ENCODE measurements around the gene PTCD2. TPM values are rescaled to one million over a fixed set of nuclear protein-coding genes. Genes with fewer than 3 reads are reported as not detected.

The PTCD2 gene, protein sequence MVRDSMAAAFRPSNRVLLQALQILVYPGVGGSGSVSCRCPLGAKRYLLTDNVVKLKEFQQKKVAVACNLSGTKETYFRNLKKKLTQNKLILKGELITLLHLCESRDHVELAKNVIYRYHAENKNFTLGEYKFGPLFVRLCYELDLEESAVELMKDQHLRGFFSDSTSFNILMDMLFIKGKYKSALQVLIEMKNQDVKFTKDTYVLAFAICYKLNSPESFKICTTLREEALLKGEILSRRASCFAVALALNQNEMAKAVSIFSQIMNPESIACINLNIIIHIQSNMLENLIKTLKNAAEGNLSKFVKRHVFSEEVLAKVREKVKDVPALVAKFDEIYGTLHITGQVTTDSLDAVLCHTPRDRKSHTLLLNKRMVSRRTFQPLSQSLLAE
- total RNA-seq (2014; rRNA removed; shearing (Covaris generic)): 15.9 and 20.3 TPM in 2 replicates

DNA sequence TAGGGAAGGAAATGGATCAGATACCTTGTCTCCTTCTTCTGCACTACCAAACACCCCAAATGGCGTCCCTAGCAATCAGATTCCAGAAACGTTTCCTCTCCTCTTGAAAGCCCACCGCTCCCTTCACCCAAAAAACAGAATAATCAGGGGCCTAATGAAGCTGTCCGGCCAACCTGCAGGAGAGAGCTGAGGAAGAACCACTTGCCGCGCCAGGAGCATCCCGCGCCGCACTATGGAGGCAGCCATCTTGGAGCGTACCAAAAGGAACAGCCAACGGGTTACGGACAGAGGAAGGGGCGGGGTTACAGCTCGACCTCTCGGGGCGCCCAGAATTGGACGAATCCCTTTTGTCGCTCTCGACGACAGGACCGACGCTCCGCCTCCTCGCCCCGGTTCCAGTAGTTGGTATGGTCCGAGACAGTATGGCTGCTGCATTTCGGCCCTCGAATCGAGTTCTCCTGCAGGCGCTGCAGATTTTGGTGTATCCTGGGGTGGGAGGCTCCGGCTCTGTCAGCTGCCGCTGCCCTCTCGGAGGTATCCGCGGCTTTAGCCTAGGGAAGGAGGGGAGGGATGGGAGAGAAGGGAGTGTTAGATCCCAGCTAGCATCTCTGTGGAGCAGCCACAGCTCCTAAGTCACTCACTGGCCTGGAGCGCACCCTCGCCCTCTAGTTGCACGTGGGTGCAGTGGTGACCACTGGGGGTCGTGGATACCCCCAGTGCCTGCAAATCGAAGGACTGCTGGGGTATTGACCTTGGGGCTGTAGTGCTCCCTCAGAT, at the start of gene PTCD2, which contains the start of gene MRPS27:
TSS of gene PTCD2 (plus strand) at position 398 of the 777 bp plus-strand sequence. CDS start at position 408, 10 bp downstream.
TSS of gene MRPS27 (minus strand) at position 265 of the 777 bp plus-strand sequence. CDS start at position 246, 19 bp downstream.
- DNase-seq (ENCODE audit: low read depth): peak; percentile 99

DNA sequence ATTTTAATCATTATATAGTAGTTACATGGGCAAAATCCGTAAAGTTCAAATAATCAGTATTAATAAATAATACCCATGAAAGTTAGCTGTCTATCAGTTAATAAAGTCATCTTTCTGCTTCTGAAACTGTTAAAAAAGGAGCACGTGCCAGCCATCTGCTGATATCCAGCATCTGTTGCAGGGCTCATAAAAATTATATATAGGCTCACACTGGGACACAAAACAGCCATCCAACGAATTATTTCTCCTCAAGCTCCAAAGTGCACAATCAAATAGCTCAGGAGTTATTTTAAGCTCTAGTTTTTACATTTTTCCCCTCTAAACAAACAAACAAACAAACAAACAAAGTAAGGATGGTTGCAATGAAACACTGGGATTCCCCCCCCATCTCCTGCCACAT, 48.5 kb upstream of the PTCD2 start:
- no peak for DNase-seq (ENCODE audit: low read depth)

DNA sequence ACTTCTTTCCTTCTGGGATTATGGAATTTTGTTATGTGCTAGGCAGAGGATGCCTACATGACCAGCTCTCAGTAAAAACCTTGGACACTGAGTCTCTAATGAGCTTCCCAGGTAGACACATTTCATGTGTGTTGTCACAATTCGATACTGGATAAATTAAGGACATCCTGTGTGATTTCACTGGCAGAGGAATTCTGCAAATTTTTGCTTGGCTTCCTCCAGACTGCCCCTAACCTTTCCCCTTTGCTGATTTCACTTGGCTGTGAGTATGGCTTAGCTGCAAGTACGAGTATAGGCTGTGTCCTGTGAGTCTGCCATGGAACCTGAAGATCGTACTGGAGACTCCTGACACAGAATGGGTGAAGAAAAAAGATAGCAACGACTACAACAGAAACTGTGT, 47.8 kb upstream of the PTCD2 start:
- no peak for DNase-seq (ENCODE audit: low read depth)

DNA sequence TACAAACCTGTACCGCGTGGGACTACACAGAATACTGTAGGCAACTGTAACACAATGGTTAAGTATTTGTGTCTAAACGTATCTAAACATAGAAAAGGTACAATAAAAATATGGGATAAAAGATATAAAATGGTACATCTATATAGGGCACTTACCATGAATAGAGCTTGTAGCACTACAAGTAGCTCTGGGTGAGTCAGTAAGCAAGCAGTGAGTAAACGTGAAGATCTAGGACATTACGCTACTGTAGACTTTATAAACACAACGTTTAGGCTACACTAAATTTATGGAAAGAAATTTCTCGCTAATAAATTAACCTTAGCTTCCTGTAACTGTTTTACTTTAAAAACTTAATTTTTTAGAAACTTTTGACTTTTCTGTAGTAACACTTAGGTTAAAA, 46.6 kb upstream of the PTCD2 start:
- no peak for DNase-seq (ENCODE audit: low read depth)

GRCh38 chr5:72276219-72276752, 43.9 kb upstream of the PTCD2 start:
- DNase-seq (ENCODE audit: low read depth): no peak

DNA sequence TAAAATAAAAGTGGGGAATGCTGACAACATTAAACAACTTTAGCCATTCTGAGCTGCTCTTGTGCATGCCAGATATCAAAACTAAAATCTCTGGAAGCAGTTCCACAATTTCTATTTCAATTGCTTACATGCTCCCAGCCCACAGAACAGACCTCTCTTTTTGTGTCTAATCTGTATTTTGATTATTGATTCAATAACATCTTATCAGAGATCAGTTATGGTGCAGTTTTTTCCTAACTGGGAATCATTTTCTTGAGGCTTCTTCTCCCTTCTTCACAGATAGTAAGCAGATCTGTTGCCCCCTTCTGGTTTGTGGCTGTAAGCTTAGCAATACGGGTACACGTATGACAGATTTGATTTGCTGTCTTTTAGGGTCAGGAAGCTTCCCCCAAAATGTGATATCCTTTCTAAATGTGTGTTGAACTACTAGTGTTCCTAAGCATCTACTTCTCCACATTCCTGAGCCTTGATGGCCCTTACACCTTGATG, 39.5 kb upstream of the PTCD2 start:
- DNase-seq (ENCODE audit: low read depth): peak; percentile 11

DNA sequence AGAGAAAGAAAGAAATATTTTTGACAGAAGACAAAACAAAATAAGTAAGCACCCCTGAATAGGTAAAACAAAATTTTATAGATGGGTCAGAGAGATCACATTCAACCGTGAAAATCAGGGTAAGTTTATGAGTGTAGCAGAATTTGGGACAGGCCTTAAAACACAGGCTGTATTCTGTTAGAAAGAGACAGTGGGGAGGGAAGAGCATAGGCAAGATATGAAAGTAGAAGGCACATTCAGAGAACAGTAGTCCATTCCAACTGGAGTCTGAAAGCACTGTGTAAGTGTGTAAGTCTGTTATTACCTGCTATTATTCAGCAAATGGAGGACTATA, 38.8 kb upstream of the PTCD2 start:
- no peak for DNase-seq (ENCODE audit: low read depth)

- peak; percentile 27 for DNase-seq (ENCODE audit: low read depth)
Observed at GRCh38 chr5:72281764-72282499, 38.2 kb upstream of the PTCD2 start.

DNA sequence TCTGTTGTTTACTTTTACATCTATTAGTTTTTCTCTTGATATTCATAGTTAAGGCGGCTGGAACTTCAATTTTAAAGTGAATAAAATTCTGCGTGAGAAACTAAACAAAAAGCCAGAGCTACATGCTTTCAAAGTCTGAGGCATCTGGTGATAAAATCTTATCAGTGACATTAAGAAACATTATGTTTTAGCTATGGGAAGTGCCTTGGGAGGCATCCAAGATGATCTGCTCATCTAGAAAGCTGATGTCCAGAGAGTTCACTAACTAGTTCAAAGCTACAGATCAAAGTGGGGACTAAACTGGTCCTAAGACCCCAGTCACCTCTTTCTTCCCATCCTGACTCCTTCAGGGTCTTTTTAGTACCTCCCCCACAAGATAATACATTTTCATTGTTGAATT, 37.3 kb upstream of the PTCD2 start:
- peak; percentile 3 for DNase-seq (ENCODE audit: low read depth)

GRCh38 chr5:72283358-72283757, 36.8 kb upstream of the PTCD2 start:
- DNase-seq (ENCODE audit: low read depth): no peak

DNA sequence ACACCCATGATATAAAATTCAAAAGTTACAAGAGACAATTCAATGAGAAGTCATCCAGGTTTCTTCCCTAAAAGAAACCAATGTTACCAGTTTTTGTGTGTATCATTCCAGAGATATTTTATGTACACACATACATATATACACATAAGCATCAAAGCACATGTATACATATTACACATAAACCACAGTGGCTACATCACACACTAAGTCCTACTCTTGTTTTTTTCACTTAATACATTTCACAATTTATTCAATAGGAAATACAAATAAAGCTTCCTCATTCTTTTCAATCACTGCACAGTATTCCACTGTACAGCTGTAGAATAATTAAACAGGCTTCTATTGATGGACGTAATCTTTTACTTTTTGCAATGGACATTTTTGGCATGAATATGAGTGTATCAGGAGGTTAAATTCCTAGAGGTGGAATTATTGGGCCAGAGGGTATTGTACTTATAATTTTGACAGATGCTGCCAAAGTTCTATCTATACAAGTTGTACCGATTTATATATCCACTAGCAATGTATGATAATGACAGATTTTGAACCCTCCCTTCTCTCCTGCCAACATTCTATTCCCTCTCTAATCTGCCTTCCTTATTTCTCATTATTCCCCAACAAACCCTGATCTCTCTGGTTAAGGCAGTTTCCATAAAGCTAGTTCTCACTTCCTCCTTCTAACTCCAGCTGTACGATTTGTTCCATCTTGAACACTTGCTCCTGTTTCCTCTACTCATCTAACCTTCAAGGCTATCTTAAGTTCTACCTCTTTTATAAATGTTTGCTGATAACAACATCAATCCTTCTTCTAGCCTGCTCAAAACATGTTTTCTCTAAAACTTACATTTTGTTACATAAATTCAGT, 35.4 kb upstream of the PTCD2 start:
- no peak for DNase-seq (ENCODE audit: low read depth)

GRCh38 chr5:72285424-72285821, 34.8 kb upstream of the PTCD2 start:
- DNase-seq (ENCODE audit: low read depth): no peak

- DNase-seq (ENCODE audit: low read depth): no peak
Observed at GRCh38 chr5:72286798-72287197, 33.4 kb upstream of the PTCD2 start.

DNA sequence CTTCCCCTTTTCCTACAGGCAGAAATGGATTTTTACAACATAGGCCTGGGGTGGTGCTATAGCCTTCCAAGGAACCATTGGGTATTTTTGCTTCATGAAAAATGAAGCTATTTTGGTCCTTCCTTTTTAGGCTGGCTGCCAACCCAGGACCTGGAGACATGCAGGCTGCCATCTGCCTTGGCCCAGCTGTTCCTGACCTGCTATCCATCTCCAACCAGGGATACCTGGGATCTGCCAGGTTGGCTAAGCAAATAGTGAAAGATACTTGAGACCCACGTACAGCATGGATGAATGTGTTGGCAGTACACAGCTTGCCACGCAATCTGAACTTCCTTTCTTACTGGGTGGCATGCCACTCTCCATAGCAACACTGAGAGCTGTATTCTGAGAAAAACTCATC, 31.2 kb upstream of the PTCD2 start:
- no peak for DNase-seq (ENCODE audit: low read depth)

DNA sequence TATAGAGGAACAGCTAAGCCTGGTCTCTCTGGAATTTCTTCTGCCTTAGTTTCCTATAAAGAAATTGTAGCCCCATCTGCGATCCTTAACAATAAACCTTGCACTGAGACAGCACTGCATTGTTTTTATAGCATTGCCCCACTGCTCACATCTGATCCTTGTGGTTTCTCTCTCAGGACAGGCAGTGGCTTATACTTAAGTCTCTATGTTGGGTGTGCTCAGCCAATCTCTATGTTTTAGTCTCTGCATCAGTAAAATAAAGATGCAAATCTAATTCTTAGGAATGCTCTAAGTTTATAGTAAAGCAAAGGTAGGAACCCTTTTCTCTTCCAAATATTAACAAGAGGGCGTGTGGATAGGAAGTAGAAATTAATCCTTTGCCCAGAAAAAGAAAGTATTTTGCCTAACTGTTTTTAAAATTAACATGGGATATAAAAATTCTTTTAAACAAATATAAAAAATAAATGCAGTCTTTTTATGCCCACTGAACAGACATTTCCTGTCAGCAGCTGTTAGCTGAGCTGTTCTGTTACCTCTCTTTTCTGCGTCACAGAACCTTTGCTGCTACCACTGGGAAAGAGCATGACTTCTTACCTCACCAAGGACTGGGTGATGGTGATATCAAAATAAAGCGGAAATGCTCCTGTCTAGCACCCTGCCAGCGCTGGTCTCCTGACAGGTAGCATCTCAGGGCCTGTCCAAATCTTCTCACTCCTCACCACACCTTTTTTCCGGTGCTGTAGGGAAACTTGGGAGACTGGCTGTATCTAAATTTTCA, 29.6 kb upstream of the PTCD2 start:
- no peak for DNase-seq (ENCODE audit: low read depth)

GRCh38 chr5:72291601-72292000, 28.6 kb upstream of the PTCD2 start:
- no peak for DNase-seq (ENCODE audit: low read depth)

DNA sequence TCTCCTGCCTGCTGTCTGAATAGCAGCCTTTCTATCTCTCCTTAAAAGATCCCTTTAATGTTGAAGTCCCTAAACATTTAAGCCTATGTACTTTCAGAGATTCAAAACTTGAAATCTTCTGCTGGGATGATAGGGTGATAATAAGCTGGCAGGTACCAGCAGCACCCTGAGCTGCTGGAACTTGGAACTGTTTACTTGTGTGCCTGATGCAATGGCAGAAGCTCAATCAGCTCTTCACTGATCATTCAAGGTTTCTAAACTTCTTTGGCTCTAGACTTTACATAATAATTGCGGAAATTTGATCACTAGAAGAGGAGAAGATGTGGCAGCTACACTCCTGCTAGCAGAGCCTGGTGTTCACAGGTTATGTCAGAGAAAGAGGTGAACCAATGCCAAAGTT, 27.8 kb upstream of the PTCD2 start:
- no peak for DNase-seq (ENCODE audit: low read depth)

DNA sequence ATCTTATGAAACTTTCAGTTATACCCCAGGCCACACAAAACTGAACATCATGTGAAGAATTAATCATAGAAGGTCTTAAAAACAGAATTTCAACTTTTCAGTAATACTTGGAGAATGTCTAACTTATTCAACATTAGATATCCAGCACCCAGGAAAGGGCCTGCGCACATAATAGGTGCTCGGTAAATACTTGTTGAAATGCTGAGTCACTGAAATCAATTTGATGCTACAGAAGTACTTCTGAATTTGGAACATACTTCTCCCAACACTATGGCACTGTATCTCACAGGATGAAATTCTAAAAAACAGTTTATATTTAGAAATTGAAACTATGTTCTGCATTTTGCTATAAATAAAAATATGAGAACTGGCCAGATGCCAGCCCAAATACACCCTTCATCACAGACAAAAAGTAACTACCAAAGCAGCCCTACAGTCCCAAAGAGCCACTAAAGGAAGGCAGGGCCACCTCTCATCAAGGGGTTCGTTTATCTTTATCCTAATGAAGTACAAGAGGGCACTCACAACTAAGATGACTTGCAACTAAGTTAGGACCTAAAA, 26.6 kb upstream of the PTCD2 start:
- DNase-seq (ENCODE audit: low read depth): no peak

GRCh38 chr5:72294473-72294872, 25.7 kb upstream of the PTCD2 start:
- DNase-seq (ENCODE audit: low read depth): no peak

DNA sequence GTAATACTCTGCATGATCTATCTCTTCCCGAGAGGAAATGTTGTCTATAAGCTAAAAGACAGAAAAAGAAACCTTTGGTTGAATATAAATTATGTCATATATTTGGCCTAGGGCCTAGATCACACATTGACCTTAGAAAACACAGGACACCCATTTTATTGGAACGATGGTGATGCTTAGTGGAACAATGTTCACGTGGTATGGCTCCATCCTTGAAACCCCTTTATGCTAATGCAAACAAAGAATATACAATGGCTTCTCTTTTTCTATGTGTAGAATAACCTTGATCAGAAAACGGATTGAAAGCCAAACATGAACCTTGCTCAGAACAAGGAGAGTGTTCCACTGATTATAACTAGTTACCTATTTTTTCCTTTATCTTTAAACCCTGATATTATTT, 24.6 kb upstream of the PTCD2 start:
- no peak for DNase-seq (ENCODE audit: low read depth)
